KMS-11 (cell line): ENCODE measurements around the gene ATG13.

Experiments
- H2AFZ ChIP-seq: fragments of 200-600 bp; sonication (generic); 2 replicates; pipeline ENCODE4 v1.6.1; 2016; ENCODE audit warnings: antibody characterized with exemption, mixed run types, low read depth
- H3K27ac ChIP-seq: fragments of 200-600 bp; sonication (generic); 2 replicates; pipeline ENCODE4 v1.6.1; 2016; ENCODE audit warnings: mild to moderate bottlenecking, mixed run types
- H3K27me3 ChIP-seq: fragments of 200-600 bp; sonication (generic); 2 replicates; pipeline ENCODE4 v1.6.1; 2017; ENCODE audit warnings: mild to moderate bottlenecking, low read depth, mixed run types, moderate library complexity; ENCODE audit not compliant: insufficient read depth
- H3K36me3 ChIP-seq: fragments of 200-600 bp; sonication (generic); 2 replicates; pipeline ENCODE4 v1.6.1; 2017; ENCODE audit warnings: mild to moderate bottlenecking, mixed run types; ENCODE audit not compliant: insufficient read depth
- H3K4me1 ChIP-seq: fragments of 200-600 bp; sonication (generic); 2 replicates; pipeline ENCODE4 v1.6.1; 2016; ENCODE audit warnings: mild to moderate bottlenecking, low read depth, mixed run types; ENCODE audit not compliant: poor library complexity, severe bottlenecking
- H3K4me2 ChIP-seq: fragments of 200-600 bp; sonication (generic); 2 replicates; pipeline ENCODE4 v1.7.0; 2016; ENCODE audit warnings: mild to moderate bottlenecking, mixed run types
- H3K4me3 ChIP-seq: fragments of 200-600 bp; sonication (generic); IDR thresholded peaks from 2 replicates; pipeline ENCODE4 v1.6.1; 2017; ENCODE audit warnings: low read depth, low read length, mixed read lengths; ENCODE audit not compliant: insufficient read depth
- H3K79me2 ChIP-seq: fragments of 200-600 bp; sonication (generic); 2 replicates; pipeline ENCODE4 v1.6.1; 2016; ENCODE audit warnings: low read depth, mixed run types; ENCODE audit not compliant: insufficient read depth
- H3K9ac ChIP-seq: fragments of 200-600 bp; sonication (generic); 2 replicates; pipeline ENCODE4 v1.6.1; 2016; ENCODE audit warnings: mild to moderate bottlenecking, mixed run types
- H4K20me1 ChIP-seq: fragments of 200-600 bp; sonication (generic); 2 replicates; pipeline ENCODE4 v1.6.1; 2016; ENCODE audit warnings: mild to moderate bottlenecking, mixed run types; ENCODE audit not compliant: insufficient read depth
- CTCF ChIP-seq: fragments of 200-600 bp; sonication (generic); conservative IDR thresholded peaks from 2 replicates; pipeline ENCODE4 v1.6.1; 2017; ENCODE audit warnings: low read depth, mild to moderate bottlenecking, antibody characterized with exemption, low read length, moderate library complexity, mixed read lengths

Gene ATG13

GRCh38 chr11:46617972-46618314 is 590 bp downstream of the ATG13 start:
- Histone ChIP-seq H3K4me1 (peaks cover 25% of the 10 kb centered on the region), H3K36me3 (no peaks in the 10 kb centered on the region), H3K27ac (peak overlapping the region; percentile 88), H3K9ac (peak overlapping the region; percentile 92), H3K79me2 (peaks cover 45% of the 10 kb centered on the region; the same call in 1 of the 2 replicates), H3K4me2 (peak overlapping the region; percentile 49), H3K27me3 (no peaks in the 10 kb centered on the region), H4K20me1 (no peaks in the 10 kb centered on the region), H3K4me3 (no peak overlapping the region), H2AFZ (peak overlapping the region; percentile 76; the same call in 1 of the 2 replicates)
- TF ChIP-seq CTCF: 0 out of 2 replicates have a peak, but pooled peaks have one; percentile 31

- Histone ChIP-seq H3K36me3 (no peaks in the 10 kb centered on the region), H3K9ac (no peak overlapping the region), H3K4me3 (no peak overlapping the region), H3K79me2 (peaks cover 45% of the 10 kb centered on the region; the same call in 1 of the 2 replicates), H3K27me3 (no peaks in the 10 kb centered on the region), H3K4me1 (peaks cover 25% of the 10 kb centered on the region), H3K27ac (no peak overlapping the region), H2AFZ (no peak overlapping the region), H3K4me2 (peak overlapping the region; percentile 49), H4K20me1 (no peaks in the 10 kb centered on the region)
- TF ChIP-seq CTCF: no peak
These were observed 1.5 kb downstream of the ATG13 start for GRCh38 chr11:46618837-46619236.

GRCh38 chr11:46625406-46625805 is 8.1 kb downstream of the ATG13 start:
- Histone ChIP-seq H3K9ac (no peak overlapping the region), H3K4me3 (no peak overlapping the region), H4K20me1 (no peaks in the 10 kb centered on the region), H3K4me2 (no peak overlapping the region), H3K27me3 (no peaks in the 10 kb centered on the region), H3K27ac (no peak overlapping the region), H3K4me1 (peaks cover 11% of the 10 kb centered on the region), H2AFZ (no peak overlapping the region), H3K79me2 (peaks cover 19% of the 10 kb centered on the region; the same call in 1 of the 2 replicates), H3K36me3 (no peaks in the 10 kb centered on the region)
- no peak for TF ChIP-seq CTCF

- no peaks in the 10 kb centered on the region for H3K27me3 ChIP-seq
- no peaks in the 10 kb centered on the region for H4K20me1 ChIP-seq
- 0 out of 2 replicates have a peak, but pooled peaks cover 5% of the 10 kb centered on the region for H3K36me3 ChIP-seq
- TF ChIP-seq CTCF: no peak
- no peak overlapping the region for H3K4me2 ChIP-seq
- no peak overlapping the region for H3K9ac ChIP-seq
- H3K27ac ChIP-seq: no peak overlapping the region
- no peaks in the 10 kb centered on the region; the same call in 1 of the 2 replicates for H3K79me2 ChIP-seq
- H2AFZ ChIP-seq: no peak overlapping the region
- peaks cover 5% of the 10 kb centered on the region for H3K4me1 ChIP-seq
- H3K4me3 ChIP-seq: no peak overlapping the region
These were observed 11.6 kb downstream of the ATG13 start for GRCh38 chr11:46628961-46629360.
